Panc1 (cell line): ENCODE measurements around the gene TP73. TPM values are rescaled to one million over a fixed set of nuclear protein-coding genes. Genes with fewer than 3 reads are reported as not detected.
"Not testable (repeated sequence)": the region's sequence is repeated elsewhere in the genome, so short reads cannot be mapped to it uniquely, and the experiment has no call there.

Experiments used
- ATAC-seq: fragments of 200-7000 bp; cut with Tn5 transposase; 2 replicates; pipeline ENCODE4 v1.9.1; 2020; ENCODE audit warnings: mild to moderate bottlenecking, moderate library complexity
- BruUV-seq: library from RNA; stranded (reverse); fragments of 400-500 nt; replicated peaks from 2 replicates; lab custom pipeline; 2021; lab: Mats Ljungman, UMichigan
- CTCF ChIA-PET: fragments of 300-600 bp; sonication (Branson Sonifier 250); formaldehyde crosslinking; loops from one replicate; lab custom pipeline; 2022; ENCODE audit warnings: antibody characterized with exemption; lab: Charles Lee
- POLR2A ChIA-PET: fragments of 300-600 bp; sonication (Branson Sonifier 250); formaldehyde crosslinking; loops from one replicate; lab custom pipeline; 2022; ENCODE audit warnings: antibody characterized with exemption; lab: Charles Lee
- DNase-seq: peaks from one replicate; pipeline ENCODE4 v3.0.0-alpha.2; 2010; ENCODE audit warnings: low read depth, low spot score
- H3K27ac ChIP-seq: 2 replicates; pipeline ENCODE4 v1.5.1; 2011; ENCODE audit warnings: mild to moderate bottlenecking, low read length, inconsistent platforms
- H3K27me3 ChIP-seq: fragments of 200-500 bp; sonication (Bioruptor generic); 2 replicates; pipeline ENCODE4 v1.6.0; 2014; ENCODE audit warnings: low read length, inconsistent platforms; ENCODE audit not compliant: control insufficient read depth, insufficient read depth
- H3K36me3 ChIP-seq: fragments of 200-500 bp; sonication (Bioruptor generic); 2 replicates; pipeline ENCODE4 v1.5.1; 2014; ENCODE audit warnings: inconsistent platforms, mild to moderate bottlenecking, low read length, moderate library complexity; ENCODE audit not compliant: control insufficient read depth, insufficient read depth
- H3K4me1 ChIP-seq: 2 replicates; pipeline ENCODE4 v1.5.1; 2011; ENCODE audit warnings: inconsistent platforms, mild to moderate bottlenecking, low read length, moderate library complexity; ENCODE audit not compliant: control insufficient read depth, insufficient read depth
- H3K4me3 ChIP-seq, 2 experiments: 2 replicates each; pipeline ENCODE4 v1.5.1; 2011 to 2012; ENCODE audit warnings: low read depth in 2 of 2, low read length in 2 of 2, mild to moderate bottlenecking in 2 of 2, inconsistent platforms in 1 of 2, moderate library complexity in 1 of 2
- H3K9me3 ChIP-seq: fragments of 200-500 bp; sonication (Bioruptor generic); 2 replicates; pipeline ENCODE4 v1.5.1; 2014; ENCODE audit warnings: low read depth, mild to moderate bottlenecking, inconsistent platforms, low read length, moderate library complexity; ENCODE audit not compliant: control insufficient read depth, insufficient read depth
- POLR2AphosphoS5 ChIP-seq: IDR thresholded peaks from 2 replicates; pipeline ENCODE4 v1.6.1; 2012; ENCODE audit warnings: mild to moderate bottlenecking, low read depth, low read length, moderate library complexity
- REST ChIP-seq, 2 experiments: IDR thresholded peaks; 2 replicates each; pipeline ENCODE4 v1.6.1; 2011 to 2012; ENCODE audit warnings: low read depth in 2 of 2, control low read depth in 1 of 2, low read length in 1 of 2, mild to moderate bottlenecking in 1 of 2, moderate library complexity in 1 of 2; ENCODE audit not compliant: insufficient read depth in 1 of 2
- SIN3A ChIP-seq: IDR thresholded peaks from 2 replicates; pipeline ENCODE4 v1.6.1; 2012; ENCODE audit warnings: low read depth, mild to moderate bottlenecking, low read length, moderate library complexity, borderline replicate concordance; ENCODE audit not compliant: insufficient read depth
- TCF7L2 ChIP-seq: IDR thresholded peaks from 2 replicates; pipeline ENCODE4 v1.6.1; 2011; ENCODE audit warnings: mild to moderate bottlenecking, low read depth, low read length, inconsistent platforms
- in situ Hi-C: cut with HindIII; loops from 2 replicates; pipeline ENCODE4 v1.10.0; 2016; ENCODE audit warnings: low sequenced_read_pairs, low pct_unique_long_range_greater_than_20kb
- intact Hi-C: fragments of 100-400 bp; cut with micrococcal nuclease; formaldehyde crosslinking; loops from one replicate; pipeline ENCODE4 v1.10.0; 2022; ENCODE audit not compliant: unreplicated experiment
- total RNA-seq: library from RNA; stranded (reverse); gene quantifications from one replicate; pipeline ENCODE4 v1.2.1, GENCODE V29; 2021; ENCODE audit not compliant: unreplicated experiment
- TF ChIP-seq, protein P1 (sequence below): fragments of 450-650 bp; IDR thresholded peaks from 2 replicates; pipeline ENCODE4 v1.5.1; 2017; ENCODE audit warnings: mild to moderate bottlenecking

TP73 gene
- total RNA-seq, 1 experiment from 2014 or later, result 4.7 TPM

- intact Hi-C loops, result loop anchor here (2.0 to 10.0 kb wide), 2 partner anchors 104 to 130 kb away; no protein-coding TSS in a partner anchor
- TF ChIP-seq, protein P1, sequence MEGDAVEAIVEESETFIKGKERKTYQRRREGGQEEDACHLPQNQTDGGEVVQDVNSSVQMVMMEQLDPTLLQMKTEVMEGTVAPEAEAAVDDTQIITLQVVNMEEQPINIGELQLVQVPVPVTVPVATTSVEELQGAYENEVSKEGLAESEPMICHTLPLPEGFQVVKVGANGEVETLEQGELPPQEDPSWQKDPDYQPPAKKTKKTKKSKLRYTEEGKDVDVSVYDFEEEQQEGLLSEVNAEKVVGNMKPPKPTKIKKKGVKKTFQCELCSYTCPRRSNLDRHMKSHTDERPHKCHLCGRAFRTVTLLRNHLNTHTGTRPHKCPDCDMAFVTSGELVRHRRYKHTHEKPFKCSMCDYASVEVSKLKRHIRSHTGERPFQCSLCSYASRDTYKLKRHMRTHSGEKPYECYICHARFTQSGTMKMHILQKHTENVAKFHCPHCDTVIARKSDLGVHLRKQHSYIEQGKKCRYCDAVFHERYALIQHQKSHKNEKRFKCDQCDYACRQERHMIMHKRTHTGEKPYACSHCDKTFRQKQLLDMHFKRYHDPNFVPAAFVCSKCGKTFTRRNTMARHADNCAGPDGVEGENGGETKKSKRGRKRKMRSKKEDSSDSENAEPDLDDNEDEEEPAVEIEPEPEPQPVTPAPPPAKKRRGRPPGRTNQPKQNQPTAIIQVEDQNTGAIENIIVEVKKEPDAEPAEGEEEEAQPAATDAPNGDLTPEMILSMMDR, result peak; percentile 92
- BruUV-seq, H3K27ac ChIP-seq, H3K36me3 ChIP-seq, ATAC-seq, H3K4me3 ChIP-seq, H3K9me3 ChIP-seq, H3K27me3 ChIP-seq, in situ Hi-C loops: not testable (repeated sequence)
- POLR2A ChIA-PET, result interaction anchor here (0.5 kb wide), 1 partner anchor 210 kb away, joined by 3 read pairs; no protein-coding TSS in a partner anchor
- H3K4me1 ChIP-seq, result peaks cover 15% of the 10 kb centered on the region
- peak; percentile 18 for DNase-seq
- CTCF ChIA-PET, result interaction anchor here (1.2 to 1.8 kb wide), 2 partner anchors 130 to 168 kb away, joined by 13 to 14 read pairs; no protein-coding TSS in a partner anchor
Observed at GRCh38 chr1:3621151-3621671, 31.1 kb upstream of the TP73 start.

- H3K4me3 ChIP-seq, H3K27ac ChIP-seq, DNase-seq, H3K27me3 ChIP-seq, ATAC-seq, BruUV-seq, POLR2A ChIA-PET, H3K36me3 ChIP-seq, H3K9me3 ChIP-seq, in situ Hi-C loops: not testable (repeated sequence)
- intact Hi-C loops, result loop anchor here (10.0 kb wide), 1 partner anchor 103 kb away; no protein-coding TSS in a partner anchor
- peaks cover 15% of the 10 kb centered on the region for H3K4me1 ChIP-seq
- CTCF ChIA-PET, result interaction anchor here (0.5 to 1.8 kb wide), 3 partner anchors 102 to 169 kb away, joined by 3 to 14 read pairs (median 13); no protein-coding TSS in a partner anchor
Observed at GRCh38 chr1:3622102-3622501, 30.2 kb upstream of the TP73 start.

DNA sequence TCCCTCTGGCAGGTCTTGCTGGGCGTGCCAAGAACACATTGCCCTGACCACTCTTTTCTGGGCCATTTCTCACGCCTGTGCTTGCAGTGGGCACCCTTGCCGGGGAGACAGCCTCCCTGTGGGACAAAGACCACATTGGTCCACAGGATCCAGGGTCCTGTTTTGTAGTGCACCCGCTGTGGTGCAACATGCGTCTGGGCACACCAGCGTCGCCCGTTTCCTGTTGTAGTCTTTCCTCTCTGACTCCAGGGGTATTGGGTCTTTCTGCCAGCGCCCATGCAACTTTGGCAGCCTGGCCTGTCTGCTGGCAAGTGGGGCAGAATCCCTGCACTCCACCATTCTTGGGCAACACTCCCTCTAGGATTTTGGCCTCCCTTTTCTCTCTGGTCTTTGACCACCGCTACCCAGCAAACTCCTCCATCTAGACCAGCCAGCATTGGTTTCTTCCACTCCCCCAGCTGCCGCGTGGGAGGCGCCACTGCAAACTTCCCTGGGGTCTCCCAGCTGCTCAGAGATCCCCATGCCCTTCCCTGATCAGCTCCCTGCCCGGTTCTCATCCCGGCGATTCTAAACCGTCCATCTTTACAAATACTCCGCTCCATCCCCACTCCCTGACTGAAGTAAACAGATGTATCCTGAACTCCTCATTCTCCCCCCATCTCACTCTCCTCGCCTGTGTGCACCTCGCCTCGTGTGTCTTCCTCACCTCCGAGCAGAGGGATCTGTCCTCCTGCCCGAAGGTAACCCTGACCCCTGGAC is 28.7 kb upstream of the TP73 start:
- intact Hi-C loops (loop anchor here (10.0 kb wide), 1 partner anchor 101 kb away; no protein-coding TSS in a partner anchor), in situ Hi-C loops (no loop called here)
- H3K4me1 ChIP-seq, result peaks cover 13% of the 10 kb centered on the region
- peak overlapping the region; percentile 73 for H3K27ac ChIP-seq
- ATAC-seq (no peak), DNase-seq (no peak)
- H3K9me3 ChIP-seq, result no peaks in the 10 kb centered on the region
- peaks cover 2% of the 10 kb centered on the region; the same call in 1 of the 2 replicates for H3K36me3 ChIP-seq
- ChIA-PET CTCF (interaction anchor here (0.5 to 1.5 kb wide), 3 partner anchors 171 to 813 kb away, joined by 5 to 19 read pairs (median 7); no protein-coding TSS in a partner anchor), POLR2A (interaction anchor here (0.7 kb wide), 1 partner anchor 65 kb away, joined by 9 read pairs; no protein-coding TSS in a partner anchor)
- H3K4me3 ChIP-seq, result peak overlapping the region; percentile 85 to 97
- TF ChIP-seq REST (IDR thresholded peaks at IDR 0.05; ENCODE audit: insufficient read depth in 1 of 2, low read depth in 2 of 2, low read length in 1 of 2) (no peak), TCF7L2 (no peak), POLR2AphosphoS5 (no peak), SIN3A (no peak)
- TF ChIP-seq, protein P1, result no peak
- no peaks in the 10 kb centered on the region for H3K27me3 ChIP-seq
- no TSS peak for BruUV-seq
